ENCODE measurements around the gene KLHL17.
"Not testable (repeated sequence)": the region's sequence is repeated elsewhere in the genome, so short reads cannot be mapped to it uniquely, and the experiment has no call there.

- not testable (repeated sequence) for TF ChIP-seq MAX (IDR thresholded peaks at IDR 0.05); GABPA (IDR thresholded peaks at IDR 0.05 in 1 of 2, conservative IDR thresholded peaks at IDR 0.05 in 1 of 2); ATF3 (IDR thresholded peaks at IDR 0.05); CTCF (IDR thresholded peaks at IDR 0.05; ENCODE audit: low read depth, low read length, missing input control); REST (IDR thresholded peaks at IDR 0.05)
Measured at GRCh38 chr1:991275-991674, 30.9 kb downstream of the KLHL17 start.
